ENCODE measurements around the gene CCSER1.
"Not testable (repeated sequence)": the region's sequence is repeated elsewhere in the genome, so short reads cannot be mapped to it uniquely, and the experiment has no call there.

The CCSER1 gene

GRCh38 chr4:90845777-90846176 lies 718.6 kb downstream of the CCSER1 start:
- DNase-seq = no peak

GRCh38 chr4:90852237-90852636 lies 725.0 kb downstream of the CCSER1 start:
- DNase-seq = no peak

- no peak for DNase-seq
Measured at GRCh38 chr4:90855111-90855510, 727.9 kb downstream of the CCSER1 start.

GRCh38 chr4:90857081-90857820 lies 730.1 kb downstream of the CCSER1 start:
- no peak for DNase-seq

GRCh38 chr4:90875791-90876190 lies 748.6 kb downstream of the CCSER1 start:
- no peak for DNase-seq

GRCh38 chr4:90876296-90876695 lies 749.1 kb downstream of the CCSER1 start:
- DNase-seq = no peak

GRCh38 chr4:90883519-90883918 lies 756.3 kb downstream of the CCSER1 start:
- DNase-seq = no peak

- no peak for DNase-seq
Measured at GRCh38 chr4:90888571-90888970, 761.4 kb downstream of the CCSER1 start.

- DNase-seq = peak in 1 of 2 donors; percentile 2
Measured at GRCh38 chr4:90889171-90889570, 762.0 kb downstream of the CCSER1 start.

GRCh38 chr4:90903413-90903812 lies 776.2 kb downstream of the CCSER1 start:
- not testable (repeated sequence) for DNase-seq

- DNase-seq = no peak
Measured at GRCh38 chr4:90904021-90904420, 776.8 kb downstream of the CCSER1 start.

GRCh38 chr4:90906239-90906638 lies 779.0 kb downstream of the CCSER1 start:
- DNase-seq = no peak

- DNase-seq = not testable (repeated sequence)
Measured at GRCh38 chr4:90911724-90912434, 784.7 kb downstream of the CCSER1 start.

GRCh38 chr4:90922174-90922573 lies 795.0 kb downstream of the CCSER1 start:
- no peak for DNase-seq

GRCh38 chr4:90926957-90927356 lies 799.8 kb downstream of the CCSER1 start:
- no peak for DNase-seq

- no peak for DNase-seq
Measured at GRCh38 chr4:90943311-90943710, 816.1 kb downstream of the CCSER1 start.

GRCh38 chr4:90946945-90947344 lies 819.8 kb downstream of the CCSER1 start:
- no peak for DNase-seq

GRCh38 chr4:90950385-90950841 lies 823.2 kb downstream of the CCSER1 start:
- no peak for DNase-seq

- no peak for DNase-seq
Measured at GRCh38 chr4:90951037-90951436, 823.8 kb downstream of the CCSER1 start.

- DNase-seq = no peak
Measured at GRCh38 chr4:90958256-90958895, 831.2 kb downstream of the CCSER1 start.

- DNase-seq = no peak
Measured at GRCh38 chr4:90960433-90960832, 833.2 kb downstream of the CCSER1 start.

- no peak for DNase-seq
Measured at GRCh38 chr4:90960840-90961239, 833.6 kb downstream of the CCSER1 start.

GRCh38 chr4:90970021-90970420 lies 842.8 kb downstream of the CCSER1 start:
- DNase-seq = no peak

GRCh38 chr4:90977726-90978125 lies 850.5 kb downstream of the CCSER1 start:
- DNase-seq = no peak
